SK-N-SH (cell line): ENCODE data around the gene GCFC2. TPM values are rescaled to one million over a fixed set of nuclear protein-coding genes. Genes with fewer than 3 reads are reported as not detected.

Source experiments
- CTCF ChIA-PET: fragments of 300-600, 350-600 bp; formaldehyde crosslinking; extraction: SDS; loops from one replicate; lab custom pipeline; 2021; lab: Yijun Ruan, JAX
- POLR2A ChIA-PET: fragments of 350-600 bp; sonication (Branson Sonifier 250); formaldehyde crosslinking; extraction: SDS; loops from one replicate; lab custom pipeline; 2020; ENCODE audit warnings: antibody characterized with exemption, inconsistent platforms; lab: Yijun Ruan, JAX
- DNase-seq: peaks from one replicate; pipeline ENCODE4 v3.0.0; 2012
- H2AFZ ChIP-seq: fragments of 200-600 bp; sonication (generic); 2 replicates; pipeline ENCODE4 v1.8.1; 2016; ENCODE audit warnings: antibody characterized with exemption, mild to moderate bottlenecking, low read depth
- H3F3A ChIP-seq: fragments of 200-600 bp; sonication (generic); replicated peaks from 2 replicates; pipeline ENCODE3; 2016; ENCODE audit warnings: antibody characterized with exemption, mild to moderate bottlenecking; ENCODE audit not compliant: insufficient read depth
- H3K27ac ChIP-seq, 2 experiments: fragments of 200-500 bp in 1 of 2; fragments of 200-600 bp in 1 of 2; sonication (Bioruptor generic) in 1 of 2; sonication (generic), shearing (Covaris generic) in 1 of 2; 2 replicates each; pipeline versions ENCODE4 v1.5.1 to v1.6.1; 2014 to 2016; ENCODE audit warnings: low read depth in 2 of 2, inconsistent platforms in 1 of 2, low read length in 1 of 2, mild to moderate bottlenecking in 1 of 2, mixed read lengths in 1 of 2
- H3K27me3 ChIP-seq: fragments of 200-600 bp; sonication (generic), shearing (Covaris generic); 2 replicates; pipeline ENCODE4 v1.6.1; 2016; ENCODE audit warnings: mixed run types; ENCODE audit not compliant: insufficient read depth
- H3K36me3 ChIP-seq, 2 experiments: fragments of 200-500 bp in 1 of 2; fragments of 200-600 bp in 1 of 2; sonication (Bioruptor generic) in 1 of 2; sonication (generic) in 1 of 2; replicated peaks in 1 of 2; 2 replicates each; pipeline versions ENCODE3 to v1.5.1; 2014 to 2016; ENCODE audit warnings: low read length in 1 of 2, mild to moderate bottlenecking in 1 of 2; ENCODE audit not compliant: insufficient read depth in 2 of 2, control insufficient read depth in 1 of 2
- H3K4me1 ChIP-seq, 2 experiments: fragments of 200-500 bp in 1 of 2; fragments of 200-600 bp in 1 of 2; sonication (Bioruptor generic) in 1 of 2; sonication (generic), shearing (Covaris generic) in 1 of 2; 2 replicates each; pipeline versions ENCODE4 v1.5.1 to v1.6.1; 2014 to 2016; ENCODE audit warnings: low read depth in 1 of 2, low read length in 1 of 2, mixed run types in 1 of 2; ENCODE audit not compliant: insufficient read depth in 2 of 2, control insufficient read depth in 1 of 2
- H3K4me2 ChIP-seq: fragments of 200-600 bp; sonication (generic), shearing (Covaris generic); 2 replicates; pipeline ENCODE4 v1.6.1; 2017; ENCODE audit warnings: mixed run types
- H3K4me3 ChIP-seq, 2 experiments: fragments of 200-500 bp in 1 of 2; fragments of 200-600 bp in 1 of 2; sonication (Bioruptor generic) in 1 of 2; sonication (generic), shearing (Covaris generic) in 1 of 2; 2 replicates each; pipeline versions ENCODE4 v1.5.1 to v1.8.1; 2014 to 2016; ENCODE audit warnings: low read depth in 2 of 2, inconsistent platforms in 1 of 2, low read length in 1 of 2, mild to moderate bottlenecking in 1 of 2, mixed read lengths in 1 of 2, moderate library complexity in 1 of 2
- H3K79me2 ChIP-seq: fragments of 200-600 bp; sonication (generic); 2 replicates; pipeline ENCODE4 v1.8.1; 2017; ENCODE audit warnings: mild to moderate bottlenecking; ENCODE audit not compliant: insufficient read depth
- H3K9ac ChIP-seq: fragments of 200-600 bp; sonication (generic); 2 replicates; pipeline ENCODE4 v1.6.1; 2017; ENCODE audit warnings: mixed run types
- H3K9me2 ChIP-seq: fragments of 200-600 bp; sonication (generic); 2 replicates; pipeline ENCODE4 v1.6.1; 2017; ENCODE audit warnings: mixed run types
- H3K9me3 ChIP-seq: fragments of 200-600 bp; sonication (generic); 2 replicates; pipeline ENCODE4 v1.6.1; 2017; ENCODE audit warnings: mixed run types, mild to moderate bottlenecking, moderate library complexity
- H4K20me1 ChIP-seq: fragments of 200-600 bp; sonication (generic); 2 replicates; pipeline ENCODE4 v1.6.1; 2017; ENCODE audit warnings: mild to moderate bottlenecking, mixed run types; ENCODE audit not compliant: insufficient read depth
- ELF1 ChIP-seq: IDR thresholded peaks from 2 replicates; pipeline ENCODE4 v1.4.0; 2012
- EP300 ChIP-seq, 2 experiments: IDR thresholded peaks; 2 replicates each; pipeline versions ENCODE4 v1.4.0 to v1.6.1; 2012; ENCODE audit warnings: borderline replicate concordance in 1 of 2, low read depth in 1 of 2, low read length in 1 of 2
- EZH2phosphoT487 ChIP-seq: fragments of 200-600 bp; sonication (generic); IDR thresholded peaks from 2 replicates; pipeline ENCODE4 v1.6.1; 2017; ENCODE audit warnings: low read depth, mixed run types, mild to moderate bottlenecking, antibody characterized with exemption, moderate library complexity, borderline replicate concordance
- GABPA ChIP-seq: IDR thresholded peaks from 2 replicates; pipeline ENCODE4 v1.4.0; 2012; ENCODE audit warnings: low read depth, mild to moderate bottlenecking
- MEF2A ChIP-seq: IDR thresholded peaks from 2 replicates; pipeline ENCODE4 v1.4.0; 2012; ENCODE audit warnings: low read depth, borderline replicate concordance
- MXI1 ChIP-seq: IDR thresholded peaks from 2 replicates; pipeline ENCODE4 v1.6.1; 2012; ENCODE audit warnings: mild to moderate bottlenecking, low read depth, low read length, improper control_type of control experiment
- NFIC ChIP-seq: IDR thresholded peaks from 2 replicates; pipeline ENCODE4 v1.4.0; 2012; ENCODE audit warnings: borderline replicate concordance
- RFX5 ChIP-seq: IDR thresholded peaks from 2 replicates; pipeline ENCODE4 v1.6.1; 2012; ENCODE audit warnings: mild to moderate bottlenecking, improper control_type of control experiment, low read length
- SIN3A ChIP-seq: IDR thresholded peaks from 2 replicates; pipeline ENCODE4 v1.6.1; 2012; ENCODE audit warnings: low read depth, mild to moderate bottlenecking, low read length, moderate library complexity, borderline replicate concordance
- SMC3 ChIP-seq: IDR thresholded peaks from 2 replicates; pipeline ENCODE4 v1.6.1; 2012; ENCODE audit warnings: low read depth, low read length, improper control_type of control experiment
- TAF1 ChIP-seq: IDR thresholded peaks from 2 replicates; pipeline ENCODE4 v1.6.1; 2012; ENCODE audit warnings: low read depth, mild to moderate bottlenecking, low read length, moderate library complexity, borderline replicate concordance
- USF1 ChIP-seq: IDR thresholded peaks from 2 replicates; pipeline ENCODE4 v1.4.0; 2012; ENCODE audit warnings: low read depth, borderline replicate concordance
- WGBS: methylation state at CpG from one replicate; pipeline ENCODE4 v1.1.6; 2017; ENCODE audit warnings: low lambda C conversion rate; 5-methylcytosine and 5-hydroxymethylcytosine counted together
- polyA plus RNA-seq, 3 experiments: library from polyadenylated mRNA; depleted of rRNA; stranded (reverse); fragments of >200 nt; gene quantifications; 2 replicates each; pipeline ENCODE4 v1.2.3, GENCODE V29; 2012
- TF ChIP-seq, protein P1 (sequence below): IDR thresholded peaks from 2 replicates; pipeline ENCODE4; 2012
- TF ChIP-seq, protein P2 (sequence below): IDR thresholded peaks from 2 replicates; pipeline ENCODE4 v1.4.0; 2012; ENCODE audit warnings: low read depth
- TF ChIP-seq, protein P3 (sequence below): fragments of 150-350 bp; IDR thresholded peaks from 2 replicates; pipeline ENCODE4 v1.6.1; 2016; ENCODE audit warnings: mild to moderate bottlenecking, low read depth, low read length

Gene GCFC2
- polyA plus RNA-seq, 1 of the 3 experiments (the other 2 are of a cell fraction): 7.7 TPM

DNA sequence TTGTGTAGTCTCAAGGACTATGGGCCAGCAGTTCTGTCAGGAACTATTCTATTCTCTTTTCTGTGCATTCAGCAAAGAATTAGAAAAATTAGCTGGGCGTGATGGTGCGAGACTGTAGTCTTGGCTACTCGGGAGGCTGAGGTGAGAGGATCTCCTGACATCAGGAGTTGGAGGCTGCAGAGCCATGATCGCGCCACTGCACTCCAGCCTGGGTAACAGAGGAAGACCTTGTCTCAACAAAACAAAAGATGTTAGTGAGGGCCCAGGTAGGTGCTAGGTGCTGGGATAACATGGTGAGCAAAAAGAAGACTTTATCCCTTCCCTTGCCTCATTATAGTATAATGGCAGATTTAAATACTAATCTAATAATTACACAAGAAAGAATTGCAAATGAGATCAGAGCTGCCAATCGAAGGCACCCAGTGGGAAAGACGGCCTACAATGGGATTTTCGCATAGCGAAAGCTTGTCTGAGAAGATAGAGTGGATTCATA lies 64.6 kb downstream of the GCFC2 start:
- Histone ChIP-seq H3K27me3 (no peaks in the 10 kb centered on the region), H3F3A (no peaks in the 10 kb centered on the region), H4K20me1 (no peaks in the 10 kb centered on the region), H3K4me1 (peaks cover 0 to 2% of the 10 kb centered on the region in 2 experiments; a peak in 2 of 4 replicates), H2AFZ (peak overlapping the region; percentile 96), H3K4me2 (peak overlapping the region; percentile 74), H3K9me2 (no peaks in the 10 kb centered on the region), H3K36me3 (peaks cover 23 to 28% of the 10 kb centered on the region in 2 experiments), H3K27ac (peak overlapping the region; percentile 36 to 78; a peak in 3 of 4 replicates), H3K4me3 (peak overlapping the region; percentile 85 to 93), H3K79me2 (peaks cover 33% of the 10 kb centered on the region), H3K9ac (peak overlapping the region; percentile 83; the same call in 1 of the 2 replicates), H3K9me3 (no peaks in the 10 kb centered on the region)
- ChIA-PET POLR2A (interaction anchor here (1.7 kb wide), 1 partner anchor 9 kb away, joined by 4 read pairs; no protein-coding TSS in a partner anchor), CTCF (interaction anchor here (0.9 to 2.4 kb wide), 5 partner anchors 18 to 84 kb away, joined by 3 to 8 read pairs (median 4); no protein-coding TSS in a partner anchor)
- no peak for DNase-seq
- no peak for TF ChIP-seq RFX5
- TF ChIP-seq, protein P1, sequence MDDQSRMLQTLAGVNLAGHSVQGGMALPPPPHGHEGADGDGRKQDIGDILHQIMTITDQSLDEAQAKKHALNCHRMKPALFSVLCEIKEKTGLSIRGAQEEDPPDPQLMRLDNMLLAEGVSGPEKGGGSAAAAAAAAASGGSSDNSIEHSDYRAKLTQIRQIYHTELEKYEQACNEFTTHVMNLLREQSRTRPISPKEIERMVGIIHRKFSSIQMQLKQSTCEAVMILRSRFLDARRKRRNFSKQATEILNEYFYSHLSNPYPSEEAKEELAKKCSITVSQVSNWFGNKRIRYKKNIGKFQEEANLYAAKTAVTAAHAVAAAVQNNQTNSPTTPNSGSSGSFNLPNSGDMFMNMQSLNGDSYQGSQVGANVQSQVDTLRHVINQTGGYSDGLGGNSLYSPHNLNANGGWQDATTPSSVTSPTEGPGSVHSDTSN: no peak
- TF ChIP-seq MEF2A: no peak
- no peak for TF ChIP-seq NFIC
- 90% methylated on average over 9 of the region's 9 CpGs for WGBS

GRCh38 chr2:75645643-75646042 lies 65.1 kb downstream of the GCFC2 start:
- H3K4me3 ChIP-seq: no peak overlapping the region
- H3F3A ChIP-seq: no peaks in the 10 kb centered on the region
- ChIA-PET CTCF (interaction anchor here (1.3 to 2.4 kb wide), 4 partner anchors 13 to 33 kb away, joined by 3 to 8 read pairs (median 5); no protein-coding TSS in a partner anchor), POLR2A (interaction anchor here (1.7 kb wide), 1 partner anchor 8 kb away, joined by 4 read pairs; no protein-coding TSS in a partner anchor)
- H2AFZ ChIP-seq: peak overlapping the region; percentile 96; the same call in 1 of the 2 replicates
- TF ChIP-seq, protein P2, sequence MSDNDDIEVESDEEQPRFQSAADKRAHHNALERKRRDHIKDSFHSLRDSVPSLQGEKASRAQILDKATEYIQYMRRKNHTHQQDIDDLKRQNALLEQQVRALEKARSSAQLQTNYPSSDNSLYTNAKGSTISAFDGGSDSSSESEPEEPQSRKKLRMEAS: no peak
- TF ChIP-seq ELF1: no peak
- no peak for TF ChIP-seq EP300 (IDR thresholded peaks at IDR 0.05; ENCODE audit: borderline replicate concordance in 1 of 2, low read depth in 1 of 2, low read length in 1 of 2)
- TF ChIP-seq GABPA: no peak
- no peak for TF ChIP-seq USF1
- TF ChIP-seq, protein P3, sequence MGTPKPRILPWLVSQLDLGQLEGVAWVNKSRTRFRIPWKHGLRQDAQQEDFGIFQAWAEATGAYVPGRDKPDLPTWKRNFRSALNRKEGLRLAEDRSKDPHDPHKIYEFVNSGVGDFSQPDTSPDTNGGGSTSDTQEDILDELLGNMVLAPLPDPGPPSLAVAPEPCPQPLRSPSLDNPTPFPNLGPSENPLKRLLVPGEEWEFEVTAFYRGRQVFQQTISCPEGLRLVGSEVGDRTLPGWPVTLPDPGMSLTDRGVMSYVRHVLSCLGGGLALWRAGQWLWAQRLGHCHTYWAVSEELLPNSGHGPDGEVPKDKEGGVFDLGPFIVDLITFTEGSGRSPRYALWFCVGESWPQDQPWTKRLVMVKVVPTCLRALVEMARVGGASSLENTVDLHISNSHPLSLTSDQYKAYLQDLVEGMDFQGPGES: no peak
- no peak for TF ChIP-seq MXI1
- TF ChIP-seq EZH2phosphoT487: no peak
- TF ChIP-seq SIN3A: no peak
- TF ChIP-seq TAF1: no peak
- TF ChIP-seq SMC3: no peak
- H3K9ac ChIP-seq: no peak overlapping the region
- no peaks in the 10 kb centered on the region for H4K20me1 ChIP-seq
- no peak overlapping the region for H3K27ac ChIP-seq
- H3K9me2 ChIP-seq: no peaks in the 10 kb centered on the region
- no peak overlapping the region for H3K4me2 ChIP-seq
- no peaks in the 10 kb centered on the region for H3K27me3 ChIP-seq
- peaks cover 0 to 4% of the 10 kb centered on the region in 2 experiments; a peak in 2 of 4 replicates for H3K4me1 ChIP-seq
- DNase-seq: no peak
- H3K36me3 ChIP-seq: peaks cover 18 to 26% of the 10 kb centered on the region in 2 experiments
- H3K9me3 ChIP-seq: no peaks in the 10 kb centered on the region
- H3K79me2 ChIP-seq: peaks cover 33% of the 10 kb centered on the region
- 88% methylated on average over 7 of the region's 10 CpGs for WGBS
